T-helper 2 cell treated with Interferon-gamma antibody and Interleukin-4, amounts not matched to agents 100 ng/mL and 5 ng/mL, for 36 hours (primary cell): ENCODE results near the gene SOX5. TPM values are rescaled to one million over a fixed set of nuclear protein-coding genes. Genes with fewer than 3 reads are reported as not detected.

ENCODE experiments used
- intact Hi-C: fragments of 100-400 bp; cut with micrococcal nuclease; formaldehyde crosslinking; loops from one replicate; pipeline ENCODE4 v1.15.1; 2023
- total RNA-seq: library from RNA; stranded (reverse); gene quantifications from 2 replicates; pipeline ENCODE4 v1.2.3, GENCODE V29; 2022

SOX5 gene
- total RNA-seq, 1 donor from 2014 or later = not detected

DNA sequence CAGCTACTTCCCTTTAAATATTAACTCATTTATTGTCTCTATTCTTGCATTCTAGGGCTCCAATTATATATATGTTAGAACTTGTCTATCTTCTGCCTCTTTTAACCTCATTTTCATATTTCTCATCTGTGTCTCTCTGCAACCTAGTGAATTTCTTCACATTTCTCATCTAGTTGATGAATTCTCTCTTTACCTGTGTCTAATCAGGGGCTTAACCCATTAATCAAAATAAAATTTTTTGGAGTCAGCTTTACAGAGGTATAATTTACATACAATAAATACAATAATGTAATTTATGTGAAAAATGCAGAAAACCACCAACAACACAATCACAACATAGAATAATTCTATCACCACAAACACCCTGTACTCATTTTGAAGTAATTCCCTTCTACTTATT is 255.2 kb downstream of the SOX5 start:
- intact Hi-C loops = no loop called here

DNA sequence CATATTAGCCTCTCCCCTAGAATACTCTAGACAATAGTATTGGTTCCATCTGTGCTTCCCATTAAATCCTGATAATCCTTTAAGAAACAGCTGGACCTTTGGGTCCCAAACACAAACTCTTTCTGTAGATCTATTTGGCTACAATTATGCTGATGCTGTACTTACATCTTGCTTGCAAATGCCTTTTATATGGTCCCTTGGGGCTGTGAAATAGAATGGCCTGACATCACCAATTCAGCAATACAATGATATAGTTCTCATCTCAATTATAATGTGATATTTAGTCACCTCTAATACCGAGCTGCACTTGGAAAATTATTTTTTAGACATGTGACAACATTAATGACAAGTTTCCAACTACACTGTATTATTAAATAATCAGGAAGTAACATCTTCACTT is 261.5 kb downstream of the SOX5 start:
- intact Hi-C loops = no loop called here

DNA sequence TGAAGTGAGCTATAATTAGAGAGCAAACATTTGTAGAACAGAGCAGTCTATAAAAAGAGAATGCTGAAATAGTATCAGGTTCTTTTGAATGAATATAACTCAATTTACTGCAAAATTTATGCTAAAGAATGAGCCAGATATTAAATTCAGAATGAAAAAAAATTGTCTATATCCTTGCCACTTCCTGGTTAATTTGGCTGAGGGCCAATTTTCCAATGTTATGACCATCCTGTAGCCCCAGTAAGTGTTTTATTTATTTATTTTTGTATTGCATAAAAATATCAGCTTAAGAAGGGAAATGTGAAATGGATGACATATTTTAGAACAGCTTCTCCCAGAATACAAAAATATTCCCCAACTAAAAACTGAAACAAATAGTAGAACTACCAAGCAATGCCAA is 263.4 kb downstream of the SOX5 start:
- intact Hi-C loops = no loop called here

- intact Hi-C loops = no loop called here
Measured at GRCh38 chr12:23684121-23684520, 265.3 kb downstream of the SOX5 start.

- intact Hi-C loops = no loop called here
Measured at GRCh38 chr12:23681237-23681636, 268.2 kb downstream of the SOX5 start.

DNA sequence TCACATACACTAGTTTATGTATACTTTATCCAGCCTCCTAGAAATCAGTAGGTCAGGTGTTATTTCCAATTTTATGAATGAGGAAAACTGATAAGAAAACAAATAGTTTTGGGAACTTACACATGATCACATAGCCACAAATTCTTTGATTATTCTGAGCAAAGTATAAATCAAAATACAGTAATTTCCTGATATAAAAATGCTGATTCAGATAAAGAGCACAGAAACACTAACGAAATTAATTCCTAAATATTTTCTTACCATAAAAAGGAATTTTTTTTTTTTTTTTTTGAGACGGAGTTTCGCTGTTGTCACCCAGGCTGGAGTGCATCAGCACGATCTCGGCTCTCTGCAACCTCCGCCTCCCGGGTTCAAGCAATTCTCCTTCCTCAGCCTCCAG is 275.4 kb downstream of the SOX5 start:
- intact Hi-C loops = no loop called here

DNA sequence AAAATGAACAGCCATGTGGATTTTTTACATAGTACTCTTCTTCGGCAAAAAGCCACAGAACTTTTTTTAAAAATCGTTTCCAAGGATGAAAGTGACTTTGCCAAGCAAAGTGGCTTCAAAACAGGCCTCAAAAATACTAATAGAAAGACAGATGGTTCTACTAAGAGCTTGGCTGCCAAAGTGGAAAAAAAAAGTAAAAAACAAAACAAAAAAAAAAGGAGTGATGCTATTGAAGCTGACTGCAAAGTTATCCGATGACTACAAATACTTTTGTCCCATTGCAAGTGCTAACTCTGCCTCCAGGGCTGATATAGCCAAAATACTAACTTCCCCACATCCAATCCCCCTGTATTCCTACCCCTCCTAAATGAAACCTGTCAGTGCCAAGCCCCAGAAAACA is 277.6 kb downstream of the SOX5 start:
- intact Hi-C loops = no loop called here

DNA sequence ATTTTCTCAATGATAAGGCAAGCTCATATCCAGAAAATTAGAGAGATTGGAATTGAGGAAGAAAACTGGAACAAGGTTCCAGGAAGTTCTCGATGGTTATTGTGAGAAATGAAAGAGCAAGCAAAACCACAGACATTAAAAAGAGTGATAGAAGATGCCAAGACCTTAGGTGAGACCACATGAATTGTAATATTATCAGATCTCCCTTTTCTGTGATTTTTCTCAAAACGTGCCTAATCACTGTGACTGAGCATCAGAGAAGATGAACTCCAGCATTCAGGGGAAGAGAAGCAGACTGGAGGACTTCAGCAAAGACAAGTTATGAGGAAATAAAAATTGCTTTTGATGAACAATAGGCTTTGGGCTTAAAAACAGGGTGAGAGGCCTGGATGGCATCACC is 278.8 kb downstream of the SOX5 start:
- intact Hi-C loops = no loop called here

- intact Hi-C loops = no loop called here
Measured at GRCh38 chr12:23669691-23670090, 279.8 kb downstream of the SOX5 start.

DNA sequence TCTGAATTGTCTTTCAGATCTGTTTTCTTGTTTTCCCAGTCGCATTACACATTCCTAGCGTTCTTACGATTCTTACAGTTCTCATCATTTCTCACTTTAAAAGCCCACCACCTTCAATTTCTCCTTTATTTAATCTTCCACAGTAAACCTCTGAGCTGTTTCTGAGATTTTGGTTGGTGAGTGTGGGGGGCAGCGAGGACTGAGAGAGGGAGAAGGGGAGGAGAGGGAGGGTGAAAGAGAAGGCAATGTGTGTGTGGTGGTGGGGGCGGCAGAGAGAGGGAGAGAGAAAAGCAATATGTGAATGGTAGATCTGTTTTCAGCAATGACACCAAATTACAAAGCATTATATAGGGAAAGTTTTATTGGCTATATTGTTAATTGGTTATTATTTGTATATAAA is 282.6 kb downstream of the SOX5 start:
- intact Hi-C loops = no loop called here

GRCh38 chr12:23662966-23663365 is 286.5 kb downstream of the SOX5 start:
- intact Hi-C loops = no loop called here

GRCh38 chr12:23659131-23659530 is 290.3 kb downstream of the SOX5 start:
- intact Hi-C loops = no loop called here

- intact Hi-C loops = no loop called here
Measured at GRCh38 chr12:23657598-23657997, 291.9 kb downstream of the SOX5 start.

GRCh38 chr12:23655884-23656283 is 293.6 kb downstream of the SOX5 start:
- intact Hi-C loops = no loop called here

DNA sequence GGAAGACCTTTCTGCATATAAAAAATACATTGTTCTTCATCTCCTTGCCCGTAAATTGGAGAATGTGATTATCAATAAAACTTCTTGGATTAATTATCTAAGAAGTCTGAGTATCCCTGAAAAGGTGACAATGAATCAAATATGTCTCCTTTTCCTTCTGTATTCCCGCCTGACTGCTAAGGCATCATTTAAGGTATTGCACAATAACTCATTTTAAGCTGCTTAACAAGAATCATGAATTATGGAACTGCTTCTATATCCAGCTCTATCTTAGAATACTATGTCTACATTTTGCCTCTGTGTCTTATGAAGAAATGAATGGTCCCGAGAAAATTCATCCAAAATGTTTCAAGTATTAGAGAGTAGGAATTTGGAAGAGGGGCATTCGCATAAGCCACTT is 294.4 kb downstream of the SOX5 start:
- intact Hi-C loops = no loop called here

DNA sequence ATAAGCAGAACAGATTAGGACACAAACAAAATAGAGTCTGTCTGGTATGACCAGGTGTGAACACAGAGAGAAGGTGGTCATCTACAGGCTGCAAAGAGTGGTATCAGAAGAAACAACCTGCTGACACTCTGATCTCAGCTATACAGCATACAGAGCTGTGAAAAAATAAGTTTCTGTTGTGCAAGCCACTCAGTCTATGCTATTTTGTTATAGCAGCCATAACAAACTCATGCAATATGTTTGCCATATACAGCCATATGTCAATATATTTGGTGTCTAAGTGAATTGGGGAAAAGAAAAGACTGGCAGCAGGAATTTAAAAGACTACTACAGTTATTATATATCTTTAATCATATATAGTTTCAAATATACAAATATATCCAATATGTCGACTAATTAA is 300.9 kb downstream of the SOX5 start:
- intact Hi-C loops = no loop called here

DNA sequence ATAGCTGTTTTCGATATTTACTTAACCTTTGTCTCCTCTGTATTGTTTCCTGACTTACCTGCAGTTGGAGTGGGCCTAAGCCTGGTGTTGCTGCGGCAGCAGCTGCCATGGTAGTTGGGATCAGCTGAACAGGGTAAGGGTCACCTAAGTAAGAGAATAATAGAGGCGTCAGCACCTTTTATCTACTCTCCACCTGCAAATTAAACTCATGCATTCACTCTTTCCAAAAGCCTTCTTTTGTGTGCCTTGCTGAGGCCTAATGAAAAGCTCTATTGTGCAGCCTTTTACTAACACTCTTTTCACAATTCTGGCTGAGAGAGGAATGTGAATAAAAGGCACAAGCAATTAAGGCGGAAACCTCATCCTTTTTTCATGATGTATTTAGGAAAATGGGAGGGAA is 308.7 kb downstream of the SOX5 start:
- intact Hi-C loops = no loop called here

DNA sequence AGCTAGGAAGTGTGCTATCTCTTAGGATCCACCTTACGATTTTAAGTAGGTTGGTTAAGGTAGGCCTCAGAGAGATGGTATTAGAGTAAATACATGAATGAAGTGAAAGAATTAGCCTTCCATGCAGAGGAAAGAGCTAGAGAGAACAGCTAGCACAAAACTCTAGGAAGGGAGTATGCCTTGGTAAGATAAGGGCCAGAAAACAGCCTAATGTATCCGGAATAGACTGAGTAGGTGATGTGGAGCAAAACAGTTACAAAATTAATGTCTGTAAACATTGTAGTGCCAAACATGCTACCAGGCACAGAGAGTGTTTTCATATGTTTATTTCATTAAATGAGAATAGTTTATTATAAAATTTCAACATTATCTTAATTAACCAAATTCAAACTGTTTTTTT is 315.1 kb downstream of the SOX5 start:
- intact Hi-C loops = no loop called here

DNA sequence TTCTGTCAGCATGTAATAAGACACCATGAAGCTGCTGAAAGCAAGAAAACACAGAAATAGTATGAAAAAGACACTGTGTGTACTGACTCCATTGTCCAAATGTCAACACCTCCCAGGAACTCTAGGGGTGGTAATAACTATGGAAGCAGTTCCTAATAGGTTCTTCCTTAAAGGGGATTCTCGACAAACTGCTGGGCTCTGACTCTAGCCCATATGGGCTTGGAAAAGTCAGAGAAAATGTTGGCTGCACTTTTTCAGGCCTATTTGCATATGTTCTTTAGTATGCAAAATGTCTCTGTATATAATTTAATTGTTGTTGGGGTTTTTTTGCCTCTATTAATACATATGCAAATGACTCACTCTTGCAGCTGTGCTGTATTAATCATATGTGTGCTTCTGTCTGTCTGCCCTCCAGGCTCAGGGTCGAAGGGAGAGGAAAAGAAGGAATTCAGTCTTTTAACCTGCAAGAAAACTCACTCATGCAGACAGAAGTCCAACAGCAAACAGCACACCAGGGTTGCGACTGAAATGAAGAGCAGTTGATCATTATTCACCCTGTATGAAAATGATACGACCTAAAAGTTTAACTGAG is 317.6 kb downstream of the SOX5 start:
- intact Hi-C loops = no loop called here

GRCh38 chr12:23630524-23630923 is 318.9 kb downstream of the SOX5 start:
- intact Hi-C loops = no loop called here

DNA sequence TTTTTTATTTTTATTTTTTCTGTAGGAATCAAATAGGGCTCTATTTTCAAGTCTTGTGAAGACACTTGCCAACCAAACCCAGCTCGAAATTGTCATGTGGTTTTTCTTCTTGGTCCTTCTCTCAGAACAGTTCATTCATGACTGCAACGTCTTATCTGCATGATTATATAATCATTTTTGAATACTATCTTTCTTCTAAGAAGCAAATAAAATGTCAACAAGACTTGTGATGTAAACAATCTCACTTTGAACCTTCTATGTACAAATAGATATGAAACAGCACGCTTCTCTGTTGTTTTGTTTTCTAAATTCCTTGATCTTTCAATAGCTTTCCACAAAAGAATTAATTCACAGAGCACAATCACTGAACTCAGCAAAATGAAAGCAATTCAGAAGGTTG is 320.7 kb downstream of the SOX5 start:
- intact Hi-C loops = no loop called here

GRCh38 chr12:23626791-23627190 is 322.7 kb downstream of the SOX5 start:
- intact Hi-C loops = no loop called here

DNA sequence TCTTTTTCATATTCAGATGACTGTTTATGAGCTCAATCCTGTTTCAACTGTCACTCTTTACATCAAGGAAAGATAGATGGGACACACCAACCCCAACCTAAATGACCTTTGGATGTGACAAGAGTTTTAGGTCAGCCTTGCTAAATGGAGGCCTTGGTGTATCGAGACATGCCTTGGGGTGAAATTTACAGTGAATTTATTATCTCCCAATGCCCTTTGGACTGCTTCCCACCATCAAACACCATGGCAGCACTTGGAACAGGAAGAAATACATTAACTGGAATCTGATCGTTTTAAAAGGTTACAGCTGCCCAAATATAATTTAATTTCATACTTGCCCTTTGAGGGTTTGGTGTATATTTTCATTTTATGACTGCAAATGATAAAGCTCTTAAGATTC is 327.6 kb downstream of the SOX5 start:
- intact Hi-C loops = no loop called here

GRCh38 chr12:23618718-23619117 is 330.8 kb downstream of the SOX5 start:
- intact Hi-C loops = no loop called here
